NCI-H226 (cell line): ENCODE measurements around the gene NHERF2.
A peak's percentile ranks its signal among the peaks of the same experiment; 100 is the strongest.

Experiments
- DNase-seq: peaks from one replicate; pipeline ENCODE4 v3.0.0-alpha.2; 2015

Gene NHERF2

GRCh38 chr16:2026461-2027023, at the start of gene NHERF2:
Gene NHERF2, plus strand, starts transcription at chr16:2026902. Its CDS starts 104 bp downstream, at chr16:2027006.
- DNase-seq = no peak

DNA sequence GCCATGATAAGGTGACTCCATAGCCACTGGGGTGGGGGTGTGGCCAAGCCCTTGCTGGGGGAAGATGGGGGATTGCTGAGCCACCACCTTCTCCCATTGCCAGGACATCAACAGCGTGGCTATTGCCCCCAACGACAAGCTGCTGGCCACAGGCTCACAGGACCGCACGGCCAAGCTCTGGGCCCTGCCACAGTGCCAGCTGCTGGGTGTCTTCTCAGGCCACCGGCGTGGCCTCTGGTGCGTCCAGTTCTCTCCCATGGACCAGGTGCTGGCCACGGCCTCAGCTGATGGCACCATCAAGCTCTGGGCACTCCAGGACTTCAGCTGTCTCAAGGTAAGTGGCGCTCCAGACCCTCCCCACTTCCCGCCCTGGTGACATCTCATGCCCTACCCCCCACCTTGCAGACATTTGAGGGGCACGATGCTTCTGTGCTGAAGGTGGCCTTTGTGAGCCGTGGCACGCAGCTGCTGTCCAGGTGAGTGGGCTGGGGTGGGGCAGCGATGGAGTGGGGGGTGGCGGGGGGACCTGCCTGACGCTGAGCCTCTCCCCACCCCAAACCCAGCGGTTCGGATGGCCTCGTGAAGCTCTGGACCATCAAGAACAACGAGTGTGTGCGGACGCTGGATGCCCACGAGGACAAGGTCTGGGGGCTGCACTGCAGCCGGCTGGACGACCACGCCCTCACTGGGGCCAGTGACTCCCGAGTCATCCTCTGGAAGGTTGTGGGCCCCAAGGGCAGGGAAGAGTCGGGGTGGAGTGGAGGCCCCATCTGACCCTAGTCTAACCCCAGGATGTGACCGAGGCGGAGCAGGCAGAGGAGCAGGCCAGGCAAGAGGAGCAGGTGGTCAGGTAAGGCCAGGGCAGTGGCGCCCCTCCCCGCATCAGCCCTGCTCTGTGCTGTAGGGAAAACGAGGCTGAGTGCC, 49.5 kb upstream of the NHERF2 start:
- DNase-seq = no peak

DNA sequence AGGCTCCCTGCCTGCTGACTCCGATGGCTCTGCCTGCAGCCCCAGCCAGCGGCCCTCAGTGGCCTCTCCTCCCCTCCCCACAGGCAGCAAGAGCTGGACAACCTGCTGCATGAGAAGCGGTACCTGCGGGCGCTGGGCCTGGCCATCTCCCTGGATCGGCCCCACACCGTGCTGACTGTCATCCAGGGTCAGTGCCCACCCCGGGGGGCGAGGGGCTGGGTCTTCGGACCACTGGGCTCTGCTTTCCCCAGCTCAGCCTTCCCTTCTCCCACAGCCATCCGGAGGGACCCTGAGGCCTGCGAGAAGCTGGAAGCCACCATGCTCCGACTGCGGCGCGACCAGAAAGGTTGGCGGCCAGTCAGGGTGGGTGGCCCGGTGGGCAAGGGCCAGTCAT, 48.8 kb upstream of the NHERF2 start:
- no peak for DNase-seq

DNA sequence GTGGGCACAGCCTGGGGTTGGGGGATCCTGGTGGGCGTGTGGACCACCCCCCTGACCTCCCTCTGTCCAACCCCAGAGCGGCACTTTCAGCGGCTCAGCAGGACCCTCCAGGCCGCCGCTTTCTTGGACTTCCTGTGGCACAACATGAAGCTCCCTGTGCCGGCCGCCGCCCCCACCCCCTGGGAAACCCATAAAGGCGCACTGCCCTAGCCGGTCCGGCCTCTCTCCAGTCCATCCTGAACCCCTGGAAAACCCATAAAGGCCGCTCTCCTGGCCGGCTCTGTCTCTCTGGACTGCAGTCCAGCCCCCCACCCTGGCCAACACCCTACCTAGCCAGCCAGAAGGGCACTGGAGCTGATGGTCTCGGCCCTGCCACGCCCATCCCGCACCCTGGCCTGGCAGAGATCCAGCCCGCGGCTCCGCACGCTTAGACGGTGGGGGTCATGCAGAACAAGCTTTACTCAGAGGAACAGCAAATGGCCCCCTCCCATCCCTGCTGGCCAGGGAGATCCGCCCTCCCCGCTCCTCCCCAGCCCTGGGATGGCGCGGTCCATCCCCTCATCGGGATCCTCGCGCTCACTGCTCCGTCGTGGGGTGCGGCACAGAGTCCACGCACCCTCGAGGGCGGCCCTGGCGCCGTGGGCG, 48.1 kb upstream of the NHERF2 start:
- DNase-seq = no peak

- DNase-seq = no peak
These were observed 47.3 kb upstream of the NHERF2 start for GRCh38 chr16:1979271-1980029.

DNA sequence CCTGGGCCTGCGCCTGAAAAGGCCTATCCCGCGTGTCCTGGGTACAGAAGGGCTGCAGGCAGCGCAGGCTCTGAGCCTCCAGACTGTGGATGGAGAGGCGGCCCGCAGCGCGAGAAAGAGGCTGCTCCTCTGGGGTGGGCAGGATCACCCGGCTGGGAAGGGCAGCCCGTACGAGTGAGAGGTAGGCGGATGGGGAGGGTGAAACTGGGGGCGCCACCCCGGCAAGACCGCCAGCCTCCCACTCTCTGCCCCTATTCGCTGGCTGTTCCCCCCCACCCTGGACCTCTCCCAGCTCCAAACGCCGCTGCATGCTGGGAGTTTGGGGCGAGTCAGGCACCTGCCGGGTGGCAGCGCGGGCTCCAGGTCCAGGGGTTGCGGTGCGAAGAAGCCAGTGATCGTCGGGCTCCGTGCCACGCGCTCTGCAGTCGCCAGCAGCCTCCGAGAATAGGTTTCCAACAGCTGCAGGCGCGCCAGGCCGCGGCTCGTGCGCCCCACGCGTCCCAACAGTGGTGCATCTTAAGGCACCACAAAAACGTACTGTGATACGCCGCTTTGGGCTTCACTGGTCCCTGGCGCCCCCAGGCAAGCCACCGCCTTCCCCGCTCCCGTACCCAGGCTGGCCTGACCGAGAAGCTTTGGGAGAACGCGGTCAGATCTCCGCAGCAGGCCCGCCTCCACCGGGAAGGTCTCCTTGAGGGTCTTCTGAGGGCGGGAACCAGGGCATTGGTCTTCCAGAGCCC, 46.5 kb upstream of the NHERF2 start:
- DNase-seq = no peak

- DNase-seq = no peak
These were observed 46.0 kb upstream of the NHERF2 start for GRCh38 chr16:1980770-1981087.

DNA sequence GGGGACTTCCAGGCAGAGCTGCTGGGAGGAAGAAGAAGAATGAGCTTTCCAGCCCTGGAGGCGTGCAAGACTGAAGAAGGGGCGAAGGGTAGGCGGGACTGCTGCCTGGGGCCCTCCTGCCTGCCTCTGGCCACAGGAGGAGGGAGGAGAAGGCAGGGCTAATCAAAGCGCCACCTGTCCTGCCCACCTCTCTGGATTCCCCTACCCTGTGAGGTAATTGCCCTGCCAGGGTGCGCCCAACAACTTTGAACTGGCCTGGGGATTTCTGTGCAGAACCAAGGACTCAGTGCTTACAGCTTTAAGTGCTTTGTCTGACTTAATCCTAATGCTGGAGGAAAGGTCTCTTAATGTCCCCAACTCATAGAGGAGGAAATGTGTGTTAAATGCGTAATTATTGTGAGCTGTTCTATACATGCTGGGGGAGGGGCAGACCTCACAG, 45.3 kb upstream of the NHERF2 start, which contains the start of gene NOXO1:
Gene NOXO1 (minus strand): TSS at position 72 of the 439 bp plus-strand sequence. CDS start 290 bp downstream, outside the sequence.
- no peak for DNase-seq

DNA sequence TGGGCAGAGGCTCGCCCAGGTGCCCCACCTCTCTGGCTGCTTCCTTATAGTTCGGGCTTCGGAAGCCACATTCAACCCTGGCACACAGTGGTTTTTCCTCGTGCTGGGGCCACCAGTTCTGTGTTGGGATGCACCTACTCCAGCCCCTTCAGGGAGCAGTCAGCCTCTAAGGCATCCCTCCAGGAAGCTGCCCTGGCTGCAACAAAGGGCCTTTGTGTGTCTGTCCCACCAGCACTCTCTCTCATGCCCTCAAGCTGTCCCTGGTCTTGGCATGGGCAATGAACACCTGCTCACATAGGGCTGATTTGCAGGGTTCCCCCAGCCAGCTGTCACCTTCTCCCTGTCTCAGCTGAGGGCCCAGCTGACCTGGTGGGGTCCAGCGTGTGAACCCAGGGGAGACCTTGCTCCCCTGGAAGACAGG, 44.7 kb upstream of the NHERF2 start:
- no peak for DNase-seq

- DNase-seq = no peak
These were observed 43.6 kb upstream of the NHERF2 start for GRCh38 chr16:1982991-1983543.

DNA sequence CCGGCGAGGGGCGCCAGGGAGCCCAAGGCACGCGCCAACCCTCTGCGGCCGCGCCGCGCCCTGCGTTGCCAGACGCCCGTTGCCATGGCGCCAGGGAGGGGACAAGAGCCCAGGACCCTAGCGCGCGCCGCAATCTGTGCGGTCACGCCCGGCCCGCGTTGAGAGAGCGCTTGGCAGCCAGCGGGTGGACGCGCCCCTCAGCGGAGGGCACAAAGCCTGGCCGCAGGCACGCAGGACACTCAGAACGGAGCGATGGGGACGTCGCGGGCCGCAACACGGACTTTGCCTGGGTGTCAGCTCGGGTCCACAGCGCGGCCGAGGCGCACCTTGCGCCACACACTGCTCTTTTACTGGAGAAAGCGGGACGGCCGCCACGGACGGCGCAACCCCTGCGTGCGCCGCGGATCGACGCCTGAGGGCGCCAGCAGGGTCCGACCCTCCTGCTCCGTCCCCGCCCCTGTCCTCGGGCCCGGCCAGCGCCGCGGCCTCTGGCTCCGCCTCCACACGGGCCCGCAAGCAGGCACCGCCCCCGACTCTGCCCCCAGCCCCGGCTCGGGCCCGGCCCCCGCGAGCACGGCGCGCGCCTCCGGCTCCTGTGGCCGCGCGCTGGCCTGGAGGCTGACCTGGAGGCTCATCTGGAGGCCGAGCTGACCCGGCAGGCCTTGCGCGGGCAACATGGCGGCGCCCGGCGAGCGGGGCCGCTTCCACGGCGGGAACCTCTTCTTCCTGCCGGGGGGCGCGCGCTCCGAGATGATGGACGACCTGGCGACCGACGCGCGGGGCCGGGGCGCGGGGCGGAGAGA, 43.0 kb upstream of the NHERF2 start, which contains the start of gene GFER:
Gene GFER (plus strand): TSS at position 650 of the 803 bp plus-strand sequence. CDS start 26 bp downstream, at position 676.
- DNase-seq = peak; percentile 83

DNA sequence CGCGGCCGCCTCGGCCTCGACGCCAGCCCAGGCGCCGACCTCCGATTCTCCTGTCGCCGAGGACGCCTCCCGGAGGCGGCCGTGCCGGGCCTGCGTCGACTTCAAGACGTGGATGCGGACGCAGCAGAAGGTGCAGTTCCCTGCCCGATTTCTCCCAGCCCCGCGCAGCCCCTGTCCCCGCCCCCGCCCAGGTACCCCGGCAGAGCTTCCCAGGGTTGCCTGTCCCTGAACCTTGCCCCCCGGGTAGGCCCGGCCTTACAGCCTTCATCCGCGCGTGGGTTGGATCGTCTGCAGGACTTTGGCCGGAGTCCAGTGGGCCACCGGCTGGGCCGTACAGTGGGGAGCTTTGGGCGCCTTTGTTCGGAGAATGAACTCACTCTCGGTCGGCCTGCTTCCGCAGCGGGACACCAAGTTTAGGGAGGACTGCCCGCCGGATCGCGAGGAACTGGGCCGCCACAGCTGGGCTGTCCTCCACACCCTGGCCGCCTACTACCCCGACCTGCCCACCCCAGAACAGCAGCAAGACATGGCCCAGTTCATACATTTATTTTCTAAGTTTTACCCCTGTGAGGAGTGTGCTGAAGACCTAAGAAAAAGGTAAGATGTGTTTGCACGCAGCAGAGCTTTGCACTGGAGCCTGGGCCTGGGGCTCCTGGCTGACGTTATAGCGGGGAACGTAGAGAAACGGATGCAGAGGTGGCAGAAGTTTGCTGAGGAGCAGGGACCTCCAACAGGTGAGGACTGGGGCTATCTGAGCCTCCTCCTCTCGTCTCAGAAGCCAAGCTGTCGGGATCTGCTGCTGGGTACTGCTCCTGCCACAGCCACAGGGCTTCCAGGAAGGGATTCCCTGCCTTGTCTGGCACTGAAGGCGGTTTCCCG, 42.1 kb upstream of the NHERF2 start:
- DNase-seq = no peak

DNA sequence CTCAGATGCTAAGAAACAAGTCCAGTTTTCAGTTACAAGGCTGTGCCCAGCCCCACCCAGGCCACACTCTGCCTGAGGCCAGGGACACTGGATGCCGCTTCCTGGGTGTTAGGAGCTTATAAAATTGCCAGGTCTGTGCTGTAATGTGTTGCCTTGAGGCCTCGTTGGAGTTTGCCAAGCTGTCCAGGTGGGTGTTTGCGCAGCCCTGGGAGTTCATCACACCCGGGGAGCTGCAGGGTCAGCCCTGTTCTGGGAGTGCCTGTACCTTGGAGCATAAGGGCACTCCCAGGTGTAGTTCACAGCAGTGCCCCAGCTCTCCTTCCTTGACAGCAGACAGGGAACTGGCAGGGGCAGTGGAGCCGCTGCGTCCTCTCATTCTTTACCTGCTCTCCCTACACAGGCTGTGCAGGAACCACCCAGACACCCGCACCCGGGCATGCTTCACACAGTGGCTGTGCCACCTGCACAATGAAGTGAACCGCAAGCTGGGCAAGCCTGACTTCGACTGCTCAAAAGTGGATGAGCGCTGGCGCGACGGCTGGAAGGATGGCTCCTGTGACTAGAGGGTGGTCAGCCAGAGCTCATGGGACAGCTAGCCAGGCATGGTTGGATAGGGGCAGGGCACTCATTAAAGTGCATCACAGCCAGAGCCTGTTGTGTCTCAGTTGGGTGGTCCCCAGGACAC, 41.1 kb upstream of the NHERF2 start:
- no peak for DNase-seq

DNA sequence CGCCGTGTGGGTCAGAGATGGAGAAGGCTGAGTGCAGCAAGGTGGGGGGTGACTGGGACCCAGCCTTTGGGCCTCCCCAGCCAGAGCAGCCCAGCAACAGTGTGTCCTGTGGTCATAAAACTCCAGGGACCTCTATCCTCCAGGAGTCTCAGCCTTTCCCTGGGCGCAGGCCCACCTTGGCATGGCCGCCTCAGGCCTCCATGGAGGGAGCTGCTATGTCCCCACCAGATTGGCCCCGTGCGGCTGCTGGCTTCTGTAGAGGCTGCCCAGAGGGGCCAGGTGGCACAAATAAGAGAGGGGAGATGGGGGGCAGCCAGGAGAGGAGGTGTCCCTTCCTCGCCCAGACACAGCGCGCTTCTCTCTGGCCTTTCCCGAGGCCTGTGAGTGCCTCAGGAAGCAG, 39.5 kb upstream of the NHERF2 start:
- DNase-seq = no peak

DNA sequence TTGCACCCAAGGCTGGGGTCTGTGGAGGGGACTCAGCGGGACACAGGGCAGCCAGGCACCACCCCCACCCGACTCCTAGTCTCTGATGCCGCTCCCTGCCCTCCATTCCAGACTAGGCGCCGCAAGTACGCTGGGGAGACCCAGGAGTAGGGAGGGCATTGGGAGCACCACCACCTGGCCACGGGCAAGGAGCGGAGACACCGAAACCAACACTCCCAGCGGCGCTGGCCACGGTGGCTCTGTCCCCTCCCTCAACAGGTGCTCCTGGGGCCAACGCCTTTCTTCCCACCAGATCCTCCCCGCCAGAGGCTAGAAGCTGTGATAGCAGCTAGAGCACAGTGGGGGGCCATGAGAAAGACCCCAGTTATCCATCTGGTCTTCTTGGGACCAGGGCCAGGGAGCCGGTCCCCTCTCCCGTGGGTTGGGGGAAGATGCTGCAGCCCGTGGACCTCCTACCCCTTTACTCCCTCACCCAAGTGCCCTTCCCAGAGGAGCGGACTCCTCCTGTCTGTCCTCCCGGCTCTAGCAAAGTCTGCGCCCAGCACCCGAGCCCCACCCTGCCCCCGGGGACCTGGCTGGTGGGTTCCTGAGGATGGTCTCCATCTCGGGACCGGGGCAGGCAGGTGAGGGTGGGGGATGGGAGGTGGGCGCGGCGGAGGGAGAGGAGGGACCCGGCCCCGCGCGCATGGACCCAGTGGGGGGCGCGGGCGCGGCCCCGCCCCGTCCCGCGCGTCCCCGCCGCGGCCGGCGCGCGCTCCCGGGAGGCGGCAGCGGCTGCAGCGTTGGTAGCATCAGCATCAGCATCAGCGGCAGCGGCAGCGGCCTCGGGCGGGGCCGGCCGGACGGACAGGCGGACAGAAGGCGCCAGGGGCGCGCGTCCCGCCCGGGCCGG, 37.2 kb upstream of the NHERF2 start, which contains the start of gene SYNGR3:
Gene SYNGR3 (plus strand): TSS at position 762 of the 892 bp plus-strand sequence. CDS start 133 bp downstream, outside the sequence.
- no peak for DNase-seq

DNA sequence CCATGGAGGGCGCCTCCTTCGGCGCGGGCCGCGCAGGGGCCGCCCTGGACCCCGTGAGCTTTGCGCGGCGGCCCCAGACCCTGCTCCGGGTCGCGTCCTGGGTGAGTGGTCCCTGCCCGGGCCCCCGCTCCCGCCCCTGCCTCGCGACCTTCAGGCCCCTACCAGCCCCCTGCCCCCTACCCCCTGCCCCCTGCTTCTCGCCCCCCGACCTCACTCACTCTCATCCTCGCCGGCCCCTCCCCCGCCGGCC, 36.7 kb upstream of the NHERF2 start:
- no peak for DNase-seq

- no peak for DNase-seq
These were observed 36.2 kb upstream of the NHERF2 start for GRCh38 chr16:1990351-1991134.

GRCh38 chr16:1991135-1991551, 35.6 kb upstream of the NHERF2 start:
- DNase-seq = no peak
